Vagina (tissue), 2 donors: ENCODE measurements around the gene RAB6B.

Experiments
- CTCF ChIP-seq, 3 experiments: fragments of 450-650 bp in 2 of 3; fragments of 200-600 bp in 1 of 3; sonication (generic) in 1 of 3; IDR thresholded peaks; one replicate each; pipeline ENCODE4 v1.5.1; 2017 to 2019; ENCODE audit warnings: antibody characterized with exemption in 3 of 3, mild to moderate bottlenecking in 2 of 3, moderate library complexity in 2 of 3
- POLR2A ChIP-seq, 2 donors: fragments of 450-650 bp; IDR thresholded peaks; one replicate each; pipeline ENCODE4 v1.6.1; 2017; ENCODE audit warnings: antibody characterized with exemption in 2 of 2, mild to moderate bottlenecking in 2 of 2, moderate library complexity in 2 of 2
- POLR2AphosphoS5 ChIP-seq, 2 donors: sonication (generic); formaldehyde crosslinking; IDR thresholded peaks; one replicate each; pipeline ENCODE4 v1.9.0; 2017; ENCODE audit warnings: antibody characterized with exemption in 2 of 2, mild to moderate bottlenecking in 2 of 2, low read depth in 1 of 2; ENCODE audit not compliant: insufficient read depth in 1 of 2

- TF ChIP-seq CTCF (IDR thresholded peaks at IDR 0.05) (no peak), POLR2A (IDR thresholded peaks at IDR 0.05) (no peak), POLR2AphosphoS5 (IDR thresholded peaks at IDR 0.05; ENCODE audit: insufficient read depth in 1 of 2, low read depth in 1 of 2) (no peak)
Measured at GRCh38 chr3:133775309-133775708, 120.4 kb downstream of the RAB6B start.
